Measurements from ENCODE around the gene PPHLN1. TPM values are rescaled to one million over a fixed set of nuclear protein-coding genes. Genes with fewer than 3 reads are reported as not detected.

PPHLN1 gene
- polyA plus RNA-seq, 3 donors, result 40.7 to 74.8 (median 68.7) TPM

DNA sequence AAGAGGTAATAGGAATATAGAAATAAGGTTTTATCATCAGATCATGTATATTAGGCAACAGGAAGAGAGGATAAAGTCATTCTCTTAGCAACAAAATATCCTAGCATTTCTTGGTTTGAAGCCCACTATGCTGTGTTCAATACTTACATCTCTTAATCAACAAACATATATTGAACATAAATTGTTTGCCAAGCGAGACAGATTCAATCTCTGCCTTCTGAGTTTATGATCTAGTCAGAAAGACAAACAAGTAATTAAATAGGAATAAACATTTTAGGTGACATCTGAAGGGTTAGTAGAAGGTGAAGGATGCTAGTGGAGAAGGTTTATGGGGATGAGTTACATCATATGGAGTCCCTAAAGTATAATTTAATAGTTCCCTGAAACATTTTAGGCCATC is 54.8 kb downstream of the PPHLN1 start:
- H3K27ac Mint-ChIP-seq, result peak overlapping the region in 3 of 7 donors; percentile 30 to 91 (median 83)
- TF ChIP-seq, protein P1, sequence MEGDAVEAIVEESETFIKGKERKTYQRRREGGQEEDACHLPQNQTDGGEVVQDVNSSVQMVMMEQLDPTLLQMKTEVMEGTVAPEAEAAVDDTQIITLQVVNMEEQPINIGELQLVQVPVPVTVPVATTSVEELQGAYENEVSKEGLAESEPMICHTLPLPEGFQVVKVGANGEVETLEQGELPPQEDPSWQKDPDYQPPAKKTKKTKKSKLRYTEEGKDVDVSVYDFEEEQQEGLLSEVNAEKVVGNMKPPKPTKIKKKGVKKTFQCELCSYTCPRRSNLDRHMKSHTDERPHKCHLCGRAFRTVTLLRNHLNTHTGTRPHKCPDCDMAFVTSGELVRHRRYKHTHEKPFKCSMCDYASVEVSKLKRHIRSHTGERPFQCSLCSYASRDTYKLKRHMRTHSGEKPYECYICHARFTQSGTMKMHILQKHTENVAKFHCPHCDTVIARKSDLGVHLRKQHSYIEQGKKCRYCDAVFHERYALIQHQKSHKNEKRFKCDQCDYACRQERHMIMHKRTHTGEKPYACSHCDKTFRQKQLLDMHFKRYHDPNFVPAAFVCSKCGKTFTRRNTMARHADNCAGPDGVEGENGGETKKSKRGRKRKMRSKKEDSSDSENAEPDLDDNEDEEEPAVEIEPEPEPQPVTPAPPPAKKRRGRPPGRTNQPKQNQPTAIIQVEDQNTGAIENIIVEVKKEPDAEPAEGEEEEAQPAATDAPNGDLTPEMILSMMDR (IDR thresholded peaks at IDR 0.05), result no peak
- peaks cover 40% of the 10 kb centered on the region for H3K4me1 Mint-ChIP-seq

DNA sequence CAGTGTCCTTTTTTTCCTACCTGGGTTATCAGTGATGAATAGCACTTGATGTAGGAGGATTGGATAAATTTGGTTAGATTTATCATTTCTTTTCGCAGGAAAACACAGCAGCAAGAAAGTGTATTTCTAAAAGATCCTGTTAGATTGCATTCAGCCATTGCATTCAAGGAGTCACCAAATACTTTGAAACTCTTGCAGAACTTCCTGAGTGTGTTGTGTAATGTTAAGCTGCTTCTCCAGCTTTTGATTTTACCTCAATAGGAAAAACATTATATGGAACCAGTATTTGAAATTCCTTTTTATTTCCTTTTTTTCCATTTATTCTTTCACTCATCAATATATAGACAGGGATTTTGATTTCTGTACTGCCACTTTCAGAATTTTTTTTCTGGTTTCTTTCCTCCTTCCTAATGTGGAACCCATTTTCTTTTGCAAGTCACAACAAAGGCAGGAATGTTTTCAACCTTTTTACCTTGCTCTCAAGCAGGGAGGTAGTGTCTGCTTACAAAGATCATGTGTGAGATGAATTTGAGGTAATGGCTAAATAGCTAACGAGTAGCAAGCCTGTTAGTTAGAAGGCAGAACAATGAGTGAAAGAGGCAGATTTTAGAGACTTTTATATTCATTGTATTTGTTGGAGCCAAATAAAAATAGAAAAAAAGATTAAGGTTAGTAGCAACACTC is 56.2 kb downstream of the PPHLN1 start:
- intact Hi-C loops (cut with micrococcal nuclease), result no loop called here
- H3K36me3 Mint-ChIP-seq, result peaks cover 7 to 24% of the 10 kb centered on the region in 2 donors

More for the DNA sequence above, 54.8 kb downstream of the PPHLN1 start:
- H3K9ac ChIP-seq (ENCODE audit: insufficient read depth, low read length, poor library complexity, severe bottlenecking), result no peak overlapping the region
- no peak overlapping the region for H2AFZ ChIP-seq (ENCODE audit: insufficient read depth, low read depth, low read length, poor library complexity, severe bottlenecking)
- peak overlapping the region in 1 of 2 donors; percentile 83 for H3K27ac ChIP-seq (ENCODE audit: low read depth in 1 of 2, low read length in 2 of 2)
- no peak overlapping the region for H3K4me3 Mint-ChIP-seq
- H3K36me3 ChIP-seq (replicated peaks in 1 of 2; ENCODE audit: control insufficient read depth in 1 of 2, insufficient read depth in 2 of 2, low read length in 2 of 2), result peaks cover 9 to 30% of the 10 kb centered on the region in 2 donors
- peaks cover 22 to 38% of the 10 kb centered on the region in 2 donors for H3K4me1 ChIP-seq (ENCODE audit: control insufficient read depth in 1 of 2, insufficient read depth in 2 of 2, low read length in 2 of 2)
- peak overlapping the region; percentile 80 for H3K4me2 ChIP-seq (replicated peaks; ENCODE audit: extremely low read depth, low read length, poor library complexity, severe bottlenecking)
- H3K79me2 ChIP-seq (ENCODE audit: insufficient read depth, low read length), result peaks cover 24% of the 10 kb centered on the region
- DNase-seq, result no peak
- peak overlapping the region in 1 of 3 experiments; percentile 67 for H3K4me3 ChIP-seq (replicated peaks in 1 of 3; ENCODE audit: low read depth in 2 of 3, low read length in 3 of 3)
- WGBS (ENCODE audit: insufficient coverage), result no CpG with 5 or more reads among the region's 1 CpG
- H3K27me3 Mint-ChIP-seq (ENCODE audit: low read depth in 3 of 3), result no peaks in the 10 kb centered on the region
- H3K9me3 Mint-ChIP-seq, result no peaks in the 10 kb centered on the region
- intact Hi-C loops (cut with micrococcal nuclease), result no loop called here
- no peaks in the 10 kb centered on the region for H3K9me3 ChIP-seq (replicated peaks in 1 of 2; ENCODE audit: control insufficient read depth in 1 of 2, insufficient read depth in 1 of 2, low read length in 2 of 2)
- H3K36me3 Mint-ChIP-seq, result peaks cover 17 to 32% of the 10 kb centered on the region in 2 donors
- no peaks in the 10 kb centered on the region for H4K20me1 ChIP-seq (ENCODE audit: insufficient read depth, low read length)
- no peaks in the 10 kb centered on the region for H3K27me3 ChIP-seq (ENCODE audit: control insufficient read depth in 2 of 2, insufficient read depth in 2 of 2, low read length in 2 of 2)

More for the DNA sequence above, 56.2 kb downstream of the PPHLN1 start:
- H3K9ac ChIP-seq (ENCODE audit: insufficient read depth, low read length, poor library complexity, severe bottlenecking), result peak overlapping the region; percentile 18
- H3K4me1 ChIP-seq (ENCODE audit: control insufficient read depth in 1 of 2, insufficient read depth in 2 of 2, low read length in 2 of 2), result peaks cover 22 to 38% of the 10 kb centered on the region in 2 donors
- TF ChIP-seq, protein P1 (IDR thresholded peaks at IDR 0.05), result no peak
- H3K4me2 ChIP-seq (replicated peaks; ENCODE audit: extremely low read depth, low read length, poor library complexity, severe bottlenecking), result peak overlapping the region; percentile 80
- Mint-ChIP-seq H3K4me3 (peak overlapping the region; percentile 49 to 83), H3K4me1 (peaks cover 40% of the 10 kb centered on the region), H3K9me3 (no peaks in the 10 kb centered on the region), H3K27ac (peak overlapping the region; percentile 76 to 91 (median 85)), H3K27me3 (ENCODE audit: low read depth in 3 of 3) (no peaks in the 10 kb centered on the region)
- H3K27ac ChIP-seq (ENCODE audit: low read depth in 1 of 2, low read length in 2 of 2), result peak overlapping the region in 1 of 2 donors; percentile 83
- 57% methylated on average over 1 of the region's 2 CpGs for WGBS (ENCODE audit: insufficient coverage)
- H3K9me3 ChIP-seq (replicated peaks in 1 of 2; ENCODE audit: control insufficient read depth in 1 of 2, insufficient read depth in 1 of 2, low read length in 2 of 2), result no peaks in the 10 kb centered on the region
- H3K36me3 ChIP-seq (replicated peaks in 1 of 2; ENCODE audit: control insufficient read depth in 1 of 2, insufficient read depth in 2 of 2, low read length in 2 of 2), result peaks cover 4 to 21% of the 10 kb centered on the region in 2 donors
- no peaks in the 10 kb centered on the region for H3K27me3 ChIP-seq (ENCODE audit: control insufficient read depth in 2 of 2, insufficient read depth in 2 of 2, low read length in 2 of 2)
- peak overlapping the region in 2 of 3 experiments; percentile 37 to 67 for H3K4me3 ChIP-seq (replicated peaks in 1 of 3; ENCODE audit: low read depth in 2 of 3, low read length in 3 of 3)
- H2AFZ ChIP-seq (ENCODE audit: insufficient read depth, low read depth, low read length, poor library complexity, severe bottlenecking), result peak overlapping the region; percentile 39
- H4K20me1 ChIP-seq (ENCODE audit: insufficient read depth, low read length), result no peaks in the 10 kb centered on the region
- peaks cover 24% of the 10 kb centered on the region for H3K79me2 ChIP-seq (ENCODE audit: insufficient read depth, low read length)
- DNase-seq, result peak; percentile 21 to 68 (median 50)
